IMR-90 (cell line): Measurements from ENCODE around the gene C7orf25. TPM values are rescaled to one million over a fixed set of nuclear protein-coding genes. Genes with fewer than 3 reads are reported as not detected.
"Not testable (repeated sequence)": the region's sequence is repeated elsewhere in the genome, so short reads cannot be mapped to it uniquely, and the experiment has no call there.

Source experiments
- ATAC-seq: fragments of 200-7000 bp; cut with Tn5 transposase; 2 replicates; pipeline ENCODE4 v1.9.1; 2020; ENCODE audit warnings: low read depth, mild to moderate bottlenecking, moderate library complexity
- BruUV-seq: library from RNA; stranded (reverse); fragments of 400-500 nt; replicated peaks from 2 replicates; lab custom pipeline; 2021; lab: Mats Ljungman, UMichigan
- CTCF ChIA-PET: fragments of 300-600 bp; formaldehyde crosslinking; extraction: SDS; loops from one replicate; lab custom pipeline; 2021; ENCODE audit warnings: antibody characterized with exemption; lab: Yijun Ruan, JAX
- POLR2A ChIA-PET: fragments of 300-600 bp; sonication (Branson Sonifier 250); formaldehyde crosslinking; loops from one replicate; lab custom pipeline; 2022; ENCODE audit warnings: antibody characterized with exemption; ENCODE audit not compliant: unreplicated experiment; lab: Charles Lee
- DNase-seq: peaks from one replicate; pipeline ENCODE4 v3.0.0; 2013
- H2AFZ ChIP-seq: replicated peaks from 2 replicates; pipeline ENCODE3; 2013; ENCODE audit warnings: low read length, mild to moderate bottlenecking; ENCODE audit not compliant: poor library complexity
- H2AK5ac ChIP-seq: 2 replicates; pipeline ENCODE4 v1.6.1; 2013; ENCODE audit warnings: low read depth, low read length, inconsistent platforms
- H2AK9ac ChIP-seq: replicated peaks from 2 replicates; pipeline ENCODE3; 2013; ENCODE audit warnings: mild to moderate bottlenecking, low read depth, low read length, moderate library complexity; ENCODE audit not compliant: poor library complexity
- H2BK120ac ChIP-seq: 2 replicates; pipeline ENCODE4 v1.6.1; 2013; ENCODE audit warnings: low read depth, low read length, inconsistent platforms
- H2BK15ac ChIP-seq: 3 replicates; pipeline ENCODE4 v1.6.1; 2013; ENCODE audit warnings: low read depth, low read length, inconsistent platforms
- H2BK20ac ChIP-seq: 2 replicates; pipeline ENCODE4 v1.6.1; 2013; ENCODE audit warnings: low read depth, mild to moderate bottlenecking, inconsistent platforms, low read length, moderate library complexity
- H2BK5ac ChIP-seq: 2 replicates; pipeline ENCODE4 v1.6.1; 2013; ENCODE audit warnings: mild to moderate bottlenecking, low read depth, low read length, inconsistent platforms; ENCODE audit not compliant: poor library complexity, severe bottlenecking
- H3K14ac ChIP-seq: replicated peaks from 2 replicates; pipeline ENCODE4 v1.6.1; 2013; ENCODE audit warnings: low read depth, low read length, inconsistent platforms
- H3K18ac ChIP-seq: 2 replicates; pipeline ENCODE4 v1.6.1; 2013; ENCODE audit warnings: low read depth, low read length, control low read depth
- H3K23ac ChIP-seq: 2 replicates; pipeline ENCODE4 v1.6.1; 2013; ENCODE audit warnings: low read depth, low read length, inconsistent platforms
- H3K27ac ChIP-seq: 2 replicates; pipeline ENCODE4 v1.5.1; 2013; ENCODE audit warnings: mild to moderate bottlenecking, control low read depth, low read length; ENCODE audit not compliant: insufficient read depth
- H3K27me3 ChIP-seq: 2 replicates; pipeline ENCODE4 v1.6.1; 2013; ENCODE audit warnings: low read length; ENCODE audit not compliant: control insufficient read depth, insufficient read depth
- H3K36me3 ChIP-seq: 2 replicates; pipeline ENCODE4 v1.6.1; 2013; ENCODE audit warnings: low read length, mixed read lengths; ENCODE audit not compliant: control insufficient read depth, insufficient read depth
- H3K4ac ChIP-seq: 2 replicates; pipeline ENCODE4 v1.6.1; 2013; ENCODE audit warnings: low read depth, low read length, inconsistent platforms
- H3K4me1 ChIP-seq: 2 replicates; pipeline ENCODE4 v1.6.1; 2013; ENCODE audit warnings: low read length, mixed read lengths; ENCODE audit not compliant: control insufficient read depth, insufficient read depth
- H3K4me2 ChIP-seq: 2 replicates; pipeline ENCODE4 v1.6.1; 2013; ENCODE audit warnings: low read depth, mild to moderate bottlenecking, control low read depth, low read length, moderate library complexity
- H3K4me3 ChIP-seq: 2 replicates; pipeline ENCODE4 v1.5.1; 2013; ENCODE audit warnings: low read depth, mild to moderate bottlenecking, control low read depth, low read length, moderate library complexity; ENCODE audit not compliant: insufficient read depth
- H3K56ac ChIP-seq: 2 replicates; pipeline ENCODE4 v1.6.1; 2013; ENCODE audit warnings: low read length, inconsistent platforms; ENCODE audit not compliant: insufficient read depth; ENCODE audit errors: extremely low read depth
- H3K79me1 ChIP-seq, 2 experiments: 2 replicates each; pipeline ENCODE4 v1.6.1; 2013; ENCODE audit warnings: low read length in 2 of 2, inconsistent platforms in 1 of 2, low read depth in 1 of 2
- H3K9ac ChIP-seq: 2 replicates; pipeline ENCODE4 v1.6.1; 2013; ENCODE audit warnings: low read depth, low read length, control low read depth
- H3K9me1 ChIP-seq: 2 replicates; pipeline ENCODE4 v1.6.1; 2013; ENCODE audit warnings: low read length, inconsistent platforms; ENCODE audit not compliant: insufficient read depth
- H3K9me3 ChIP-seq: 2 replicates; pipeline ENCODE4 v1.6.1; 2013; ENCODE audit warnings: low read length; ENCODE audit not compliant: control insufficient read depth, insufficient read depth
- H4K20me1 ChIP-seq: 2 replicates; pipeline ENCODE4 v1.6.1; 2013; ENCODE audit warnings: low read length, inconsistent platforms; ENCODE audit not compliant: insufficient read depth
- H4K5ac ChIP-seq: 2 replicates; pipeline ENCODE4 v1.6.1; 2013; ENCODE audit warnings: mild to moderate bottlenecking, low read depth, low read length, control low read depth
- H4K8ac ChIP-seq, 2 experiments: 2 replicates each; pipeline ENCODE4 v1.6.1; 2013; ENCODE audit warnings: low read depth in 2 of 2, low read length in 2 of 2, control low read depth in 1 of 2, inconsistent platforms in 1 of 2
- H4K91ac ChIP-seq: 2 replicates; pipeline ENCODE4 v1.6.1; 2013; ENCODE audit warnings: low read depth, low read length, inconsistent platforms; ENCODE audit not compliant: insufficient read depth
- CTCF ChIP-seq: conservative IDR thresholded peaks from 2 replicates; pipeline ENCODE4 v1.5.1; 2012; ENCODE audit warnings: mild to moderate bottlenecking, low read depth, low read length, improper control_type of control experiment
- RAD21 ChIP-seq: IDR thresholded peaks from 2 replicates; pipeline ENCODE4 v1.6.1; 2012; ENCODE audit warnings: low read length, improper control_type of control experiment
- SMC3 ChIP-seq: fragments of 150-350 bp; IDR thresholded peaks from 2 replicates; pipeline ENCODE4 v1.6.1; 2016; ENCODE audit warnings: low read depth, mild to moderate bottlenecking, antibody characterized with exemption, low read length, moderate library complexity
- USF2 ChIP-seq: fragments of 150-350 bp; IDR thresholded peaks from 2 replicates; pipeline ENCODE4 v1.6.1; 2017; ENCODE audit warnings: mild to moderate bottlenecking, antibody characterized with exemption, low read length, low read depth
- WGBS, 2 experiments: methylation state at CpG; one replicate each; pipeline versions ENCODE4 v1.1.5 to v1.1.7; 2013; ENCODE audit warnings: missing lambda C conversion rate in 2 of 2; ENCODE audit not compliant: insufficient read length in 1 of 2; ENCODE audit errors: extremely low coverage in 2 of 2; 5-methylcytosine and 5-hydroxymethylcytosine counted together
- dilution Hi-C: fragments of 300-500 bp; cut with HindIII; formaldehyde crosslinking; loops from one replicate; pipeline ENCODE4 v1.14.3; 2018; ENCODE audit warnings: low sequenced_read_pairs; ENCODE audit not compliant: unreplicated experiment
- in situ Hi-C: fragments of 300-500 bp; cut with MboI; formaldehyde crosslinking; loops from 3 replicates; pipeline ENCODE4 v1.14.3; 2019; ENCODE audit warnings: low sequenced_read_pairs, inconsistent platforms, mixed read lengths
- intact Hi-C: fragments of 100-400 bp; cut with micrococcal nuclease; formaldehyde crosslinking; loops from 2 replicates; pipeline ENCODE4 v1.10.0; 2022
- polyA plus RNA-seq, 3 experiments: library from polyadenylated mRNA; depleted of rRNA; stranded (reverse); fragments of >200 nt; gene quantifications; 2 replicates each; pipeline ENCODE4 v1.2.3, GENCODE V29; 2012; ENCODE audit warnings: low replicate concordance in 1 of 3
- total RNA-seq: library from RNA; depleted of rRNA; stranded (reverse); fragments of >200 nt; gene quantifications from 2 replicates; pipeline ENCODE4 v1.2.3, GENCODE V29; 2012

The C7orf25 gene
- total and polyA plus RNA-seq, 2 of the 4 experiments (the other 2 are of a cell fraction): 4.5 to 6.1 TPM

DNA sequence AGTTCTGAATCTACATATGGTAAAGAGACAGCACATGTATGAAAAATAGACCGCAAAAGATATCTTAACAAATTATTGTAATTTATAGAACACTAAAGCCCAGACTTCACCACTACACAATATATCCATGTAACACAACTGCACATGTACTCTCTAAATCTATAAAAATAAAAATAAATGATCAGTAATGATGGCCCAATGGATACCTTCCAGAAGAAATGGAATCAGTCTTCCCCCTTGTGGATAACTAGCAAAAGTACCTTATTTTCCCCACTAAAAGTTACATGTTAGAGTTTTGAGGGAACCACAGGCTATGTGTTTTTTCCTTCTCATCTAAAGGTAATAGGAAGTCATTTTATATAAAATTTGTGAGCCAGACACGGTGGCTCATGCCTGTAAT is 25.7 kb downstream of the C7orf25 start:
- Histone ChIP-seq H3K23ac (no peak overlapping the region), H2BK15ac (no peak overlapping the region), H3K4me3 (no peak overlapping the region), H2BK5ac (no peak overlapping the region), H3K4ac (no peak overlapping the region), H4K8ac (no peak overlapping the region), H3K18ac (no peak overlapping the region), H3K9me1 (no peaks in the 10 kb centered on the region), H4K20me1 (no peaks in the 10 kb centered on the region), H3K27ac (no peak overlapping the region), H3K14ac (no peak overlapping the region), H3K36me3 (no peaks in the 10 kb centered on the region), H3K9me3 (no peaks in the 10 kb centered on the region), H4K5ac (no peak overlapping the region), H4K91ac (no peak overlapping the region), H3K79me1 (no peaks in the 10 kb centered on the region), H2BK20ac (no peak overlapping the region), H3K4me1 (peaks cover 6% of the 10 kb centered on the region; the same call in 1 of the 2 replicates), H3K27me3 (no peaks in the 10 kb centered on the region), H2BK120ac (no peak overlapping the region), H3K9ac (no peak overlapping the region), H2AK9ac (no peak overlapping the region), H2AK5ac (no peak overlapping the region), H3K4me2 (no peak overlapping the region), H3K56ac (no peak overlapping the region), H2AFZ (no peak overlapping the region)
- ChIA-PET CTCF (interaction anchor here (1.2 kb wide), 1 partner anchor 946 kb away, joined by 3 read pairs; no protein-coding TSS in a partner anchor), POLR2A (no interaction called here)
- WGBS, 2 experiments: no CpG with 5 or more reads among the region's 2 CpGs
- dilution Hi-C loops (no loop called here), intact Hi-C loops (no loop called here), in situ Hi-C loops (loop anchor here (10.0 kb wide), 1 partner anchor 941 kb away; no protein-coding TSS in a partner anchor)
- BruUV-seq: no TSS peak
- DNase-seq: no peak
- ATAC-seq: no peak
- TF ChIP-seq RAD21 (peak; percentile 25; the same call in 1 of the 2 replicates), USF2 (no peak), CTCF (peak; percentile 36; the same call in 1 of the 2 replicates), SMC3 (peak; percentile 30; the same call in 1 of the 2 replicates)

GRCh38 chr7:42885183-42885582 is 26.7 kb downstream of the C7orf25 start:
- H4K91ac ChIP-seq, H3K14ac ChIP-seq, POLR2A ChIA-PET, H2AK5ac ChIP-seq, H4K20me1 ChIP-seq, H3K79me1 ChIP-seq, H2BK120ac ChIP-seq, dilution Hi-C loops, H3K36me3 ChIP-seq, ATAC-seq, H3K27me3 ChIP-seq, H2BK20ac ChIP-seq, H3K27ac ChIP-seq, H4K5ac ChIP-seq, H3K9me1 ChIP-seq, H3K4me1 ChIP-seq, H2AFZ ChIP-seq, H2BK5ac ChIP-seq, H2AK9ac ChIP-seq, H4K8ac ChIP-seq, H3K56ac ChIP-seq, H3K23ac ChIP-seq, H3K18ac ChIP-seq, H3K4ac ChIP-seq, intact Hi-C loops, H3K4me2 ChIP-seq, CTCF ChIA-PET, H3K9me3 ChIP-seq, DNase-seq, H3K9ac ChIP-seq, H2BK15ac ChIP-seq, H3K4me3 ChIP-seq, BruUV-seq: not testable (repeated sequence)
- in situ Hi-C loops: loop anchor here (10.0 kb wide), 1 partner anchor 940 kb away; no protein-coding TSS in a partner anchor
- 100% methylated on average over 1 of the region's 8 CpGs; no CpG with 5 or more reads in 1 of the 2 experiments for WGBS, 2 experiments
